ENCODE results near the gene MYO3B.

Gene MYO3B

DNA sequence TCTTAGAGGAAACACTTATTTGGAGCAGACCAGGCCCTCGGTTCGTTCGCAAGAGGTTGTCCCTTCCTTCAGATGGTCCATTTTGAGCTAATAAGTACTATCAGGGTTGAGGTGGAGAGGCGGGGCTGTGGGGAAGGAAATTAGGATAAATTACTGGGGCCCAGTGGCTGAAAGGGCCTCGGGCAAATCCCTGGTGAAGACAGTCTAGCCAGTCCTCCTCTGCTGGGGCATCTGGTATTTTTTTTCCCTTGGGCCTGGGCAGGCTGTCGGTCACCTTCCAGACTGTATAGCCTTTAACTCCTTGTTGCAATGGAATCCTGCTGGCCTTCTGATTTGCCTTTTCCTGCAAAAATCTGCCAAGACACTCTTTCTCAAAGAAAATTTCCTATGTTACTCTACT lies 1.7 kb upstream of the MYO3B start:
- Histone ChIP-seq H3K4me1 (ENCODE audit: control insufficient read depth, insufficient read depth, low read length) (peaks cover 4% of the 10 kb centered on the region; the same call in 1 of the 2 replicates), H3K27ac (ENCODE audit: extremely low read depth, low read depth, low read length) (no peak overlapping the region), H3K36me3 (ENCODE audit: control insufficient read depth in 2 of 2, insufficient read depth in 1 of 2, low read length in 2 of 2) (no peaks in the 10 kb centered on the region), H3K4me3 (ENCODE audit: low read depth, low read length) (no peak overlapping the region), H3K9me3 (ENCODE audit: control insufficient read depth, insufficient read depth, low read depth, low read length) (no peaks in the 10 kb centered on the region)
- TF ChIP-seq ZNF548 (tag by site-specific recombination; IDR thresholded peaks at IDR 0.05) (no peak), ZSCAN30 (tag by site-specific recombination; IDR thresholded peaks at IDR 0.05) (no peak), ZNF677 (tag by site-specific recombination; IDR thresholded peaks at IDR 0.05) (no peak), ZNF19 (tag by site-specific recombination; IDR thresholded peaks at IDR 0.05; ENCODE audit: low read depth) (no peak), CTCF (tag by site-specific recombination; IDR thresholded peaks at IDR 0.05) (no peak), TCF7L2 (IDR thresholded peaks at IDR 0.05; ENCODE audit: borderline replicate concordance, low read depth, low read length) (no peak), ZNF221 (tag by site-specific recombination; IDR thresholded peaks at IDR 0.05; ENCODE audit: borderline replicate concordance) (no peak), KLF7 (tag by site-specific recombination; IDR thresholded peaks at IDR 0.05; ENCODE audit: borderline replicate concordance) (no peak), ZNF274 (IDR thresholded peaks at IDR 0.05; ENCODE audit: low read length) (no peak), ZNF274 (tag by site-specific recombination; IDR thresholded peaks at IDR 0.05; ENCODE audit: borderline replicate concordance) (no peak), ZBTB49 (tag by site-specific recombination; IDR thresholded peaks at IDR 0.05; ENCODE audit: low read depth) (no peak)
- TF ChIP-seq, protein P1, sequence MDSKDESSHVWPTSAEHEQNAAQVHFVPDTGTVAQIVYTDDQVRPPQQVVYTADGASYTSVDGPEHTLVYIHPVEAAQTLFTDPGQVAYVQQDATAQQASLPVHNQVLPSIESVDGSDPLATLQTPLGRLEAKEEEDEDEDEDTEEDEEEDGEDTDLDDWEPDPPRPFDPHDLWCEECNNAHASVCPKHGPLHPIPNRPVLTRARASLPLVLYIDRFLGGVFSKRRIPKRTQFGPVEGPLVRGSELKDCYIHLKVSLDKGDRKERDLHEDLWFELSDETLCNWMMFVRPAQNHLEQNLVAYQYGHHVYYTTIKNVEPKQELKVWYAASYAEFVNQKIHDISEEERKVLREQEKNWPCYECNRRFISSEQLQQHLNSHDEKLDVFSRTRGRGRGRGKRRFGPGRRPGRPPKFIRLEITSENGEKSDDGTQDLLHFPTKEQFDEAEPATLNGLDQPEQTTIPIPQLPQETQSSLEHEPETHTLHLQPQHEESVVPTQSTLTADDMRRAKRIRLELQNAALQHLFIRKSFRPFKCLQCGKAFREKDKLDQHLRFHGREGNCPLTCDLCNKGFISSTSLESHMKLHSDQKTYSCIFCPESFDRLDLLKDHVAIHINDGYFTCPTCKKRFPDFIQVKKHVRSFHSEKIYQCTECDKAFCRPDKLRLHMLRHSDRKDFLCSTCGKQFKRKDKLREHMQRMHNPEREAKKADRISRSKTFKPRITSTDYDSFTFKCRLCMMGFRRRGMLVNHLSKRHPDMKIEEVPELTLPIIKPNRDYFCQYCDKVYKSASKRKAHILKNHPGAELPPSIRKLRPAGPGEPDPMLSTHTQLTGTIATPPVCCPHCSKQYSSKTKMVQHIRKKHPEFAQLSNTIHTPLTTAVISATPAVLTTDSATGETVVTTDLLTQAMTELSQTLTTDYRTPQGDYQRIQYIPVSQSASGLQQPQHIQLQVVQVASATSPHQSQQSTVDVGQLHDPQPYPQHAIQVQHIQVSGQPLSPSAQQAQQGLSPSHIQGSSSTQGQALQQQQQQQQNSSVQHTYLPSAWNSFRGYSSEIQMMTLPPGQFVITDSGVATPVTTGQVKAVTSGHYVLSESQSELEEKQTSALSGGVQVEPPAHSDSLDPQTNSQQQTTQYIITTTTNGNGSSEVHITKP (tag by site-specific recombination; IDR thresholded peaks at IDR 0.05), result no peak
- TF ChIP-seq, protein P2, sequence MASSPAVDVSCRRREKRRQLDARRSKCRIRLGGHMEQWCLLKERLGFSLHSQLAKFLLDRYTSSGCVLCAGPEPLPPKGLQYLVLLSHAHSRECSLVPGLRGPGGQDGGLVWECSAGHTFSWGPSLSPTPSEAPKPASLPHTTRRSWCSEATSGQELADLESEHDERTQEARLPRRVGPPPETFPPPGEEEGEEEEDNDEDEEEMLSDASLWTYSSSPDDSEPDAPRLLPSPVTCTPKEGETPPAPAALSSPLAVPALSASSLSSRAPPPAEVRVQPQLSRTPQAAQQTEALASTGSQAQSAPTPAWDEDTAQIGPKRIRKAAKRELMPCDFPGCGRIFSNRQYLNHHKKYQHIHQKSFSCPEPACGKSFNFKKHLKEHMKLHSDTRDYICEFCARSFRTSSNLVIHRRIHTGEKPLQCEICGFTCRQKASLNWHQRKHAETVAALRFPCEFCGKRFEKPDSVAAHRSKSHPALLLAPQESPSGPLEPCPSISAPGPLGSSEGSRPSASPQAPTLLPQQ (tag by site-specific recombination; IDR thresholded peaks at IDR 0.05), result no peak
- POLR2A ChIA-PET, result no interaction called here
- CTCF ChIA-PET, result no interaction called here

GRCh38 chr2:170180031-170180566 lies 2.2 kb downstream of the MYO3B start:
- no peaks in the 10 kb centered on the region for H3K36me3 ChIP-seq (ENCODE audit: control insufficient read depth in 2 of 2, insufficient read depth in 1 of 2, low read length in 2 of 2)
- H3K9me3 ChIP-seq (ENCODE audit: control insufficient read depth, insufficient read depth, low read depth, low read length), result no peaks in the 10 kb centered on the region
- POLR2A ChIA-PET, result no interaction called here
- no peak overlapping the region for H3K27ac ChIP-seq (ENCODE audit: extremely low read depth, low read depth, low read length)
- CTCF ChIA-PET, result no interaction called here
- no peak overlapping the region for H3K4me3 ChIP-seq (ENCODE audit: low read depth, low read length)
- peaks cover 4% of the 10 kb centered on the region; the same call in 1 of the 2 replicates for H3K4me1 ChIP-seq (ENCODE audit: control insufficient read depth, insufficient read depth, low read length)
- no peak for TF ChIP-seq AEBP2 (tag by site-specific recombination; IDR thresholded peaks at IDR 0.05; ENCODE audit: borderline replicate concordance)
- TF ChIP-seq ZFP3 (tag by site-specific recombination; IDR thresholded peaks at IDR 0.05; ENCODE audit: low read depth), result no peak
- no peak for TF ChIP-seq ZNF704 (tag by site-specific recombination; IDR thresholded peaks at IDR 0.05)
- TF ChIP-seq, protein P3, sequence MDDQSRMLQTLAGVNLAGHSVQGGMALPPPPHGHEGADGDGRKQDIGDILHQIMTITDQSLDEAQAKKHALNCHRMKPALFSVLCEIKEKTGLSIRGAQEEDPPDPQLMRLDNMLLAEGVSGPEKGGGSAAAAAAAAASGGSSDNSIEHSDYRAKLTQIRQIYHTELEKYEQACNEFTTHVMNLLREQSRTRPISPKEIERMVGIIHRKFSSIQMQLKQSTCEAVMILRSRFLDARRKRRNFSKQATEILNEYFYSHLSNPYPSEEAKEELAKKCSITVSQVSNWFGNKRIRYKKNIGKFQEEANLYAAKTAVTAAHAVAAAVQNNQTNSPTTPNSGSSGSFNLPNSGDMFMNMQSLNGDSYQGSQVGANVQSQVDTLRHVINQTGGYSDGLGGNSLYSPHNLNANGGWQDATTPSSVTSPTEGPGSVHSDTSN (CRISPR knock-in tag; IDR thresholded peaks at IDR 0.05), result no peak
- TF ChIP-seq, protein P4, sequence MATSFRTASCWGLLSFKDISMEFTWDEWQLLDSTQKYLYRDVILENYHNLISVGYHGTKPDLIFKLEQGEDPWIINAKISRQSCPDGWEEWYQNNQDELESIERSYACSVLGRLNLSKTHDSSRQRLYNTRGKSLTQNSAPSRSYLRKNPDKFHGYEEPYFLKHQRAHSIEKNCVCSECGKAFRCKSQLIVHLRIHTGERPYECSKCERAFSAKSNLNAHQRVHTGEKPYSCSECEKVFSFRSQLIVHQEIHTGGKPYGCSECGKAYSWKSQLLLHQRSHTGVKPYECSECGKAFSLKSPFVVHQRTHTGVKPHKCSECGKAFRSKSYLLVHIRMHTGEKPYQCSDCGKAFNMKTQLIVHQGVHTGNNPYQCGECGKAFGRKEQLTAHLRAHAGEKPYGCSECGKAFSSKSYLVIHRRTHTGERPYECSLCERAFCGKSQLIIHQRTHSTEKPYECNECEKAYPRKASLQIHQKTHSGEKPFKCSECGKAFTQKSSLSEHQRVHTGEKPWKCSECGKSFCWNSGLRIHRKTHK (tag by site-specific recombination; IDR thresholded peaks at IDR 0.05), result no peak
- no peak for TF ChIP-seq ZNF416 (tag by site-specific recombination; IDR thresholded peaks at IDR 0.05)

All from HEK293 (cell line).